HG02678 (cell line): ENCODE data around the gene TGFBR3.

ENCODE experiments used
- ATAC-seq: cut with Tn5 transposase; IDR thresholded peaks from one replicate; pipeline ENCODE4 v1.9.1; 2021; ENCODE audit warnings: mild to moderate bottlenecking, moderate library complexity; ENCODE audit not compliant: unreplicated experiment

The TGFBR3 gene

DNA sequence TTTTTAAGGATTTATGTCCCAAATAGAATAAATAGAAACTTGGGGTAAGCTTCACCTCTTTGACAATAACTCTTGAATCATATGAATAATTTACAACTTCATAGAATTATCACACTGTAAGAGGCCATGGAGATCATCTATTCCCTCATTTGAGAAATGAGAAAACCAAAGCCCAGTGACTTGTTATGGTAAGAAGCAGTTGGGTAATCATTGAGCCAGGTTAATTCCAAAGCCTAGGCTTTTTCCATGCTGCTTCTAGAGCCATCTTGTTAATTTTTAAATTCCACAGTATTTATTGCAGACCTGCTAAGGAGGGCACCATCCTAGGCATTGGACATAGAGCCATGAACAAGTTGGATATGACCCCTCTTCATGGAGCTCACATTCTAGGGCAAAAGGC, 224.8 kb downstream of the TGFBR3 start:
- no peak for ATAC-seq

DNA sequence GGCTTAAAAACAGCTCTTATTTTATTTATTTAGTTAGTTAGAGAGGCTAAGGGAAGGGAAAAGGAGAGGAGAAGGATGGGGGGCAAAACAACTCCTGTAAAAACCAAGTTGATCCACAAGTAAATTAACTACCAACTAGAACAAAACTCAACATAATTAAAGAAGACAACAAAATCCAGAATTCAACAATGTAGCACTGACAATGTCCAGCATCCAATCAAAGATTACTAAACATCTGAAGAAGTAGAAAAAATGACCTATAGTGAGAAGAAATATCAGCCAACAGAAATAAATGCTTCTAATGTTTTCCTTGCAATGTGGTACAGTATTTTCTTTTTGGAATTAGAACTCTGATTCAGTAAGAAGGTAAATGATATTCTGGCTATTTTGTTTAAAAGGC, 225.2 kb downstream of the TGFBR3 start:
- no peak for ATAC-seq

DNA sequence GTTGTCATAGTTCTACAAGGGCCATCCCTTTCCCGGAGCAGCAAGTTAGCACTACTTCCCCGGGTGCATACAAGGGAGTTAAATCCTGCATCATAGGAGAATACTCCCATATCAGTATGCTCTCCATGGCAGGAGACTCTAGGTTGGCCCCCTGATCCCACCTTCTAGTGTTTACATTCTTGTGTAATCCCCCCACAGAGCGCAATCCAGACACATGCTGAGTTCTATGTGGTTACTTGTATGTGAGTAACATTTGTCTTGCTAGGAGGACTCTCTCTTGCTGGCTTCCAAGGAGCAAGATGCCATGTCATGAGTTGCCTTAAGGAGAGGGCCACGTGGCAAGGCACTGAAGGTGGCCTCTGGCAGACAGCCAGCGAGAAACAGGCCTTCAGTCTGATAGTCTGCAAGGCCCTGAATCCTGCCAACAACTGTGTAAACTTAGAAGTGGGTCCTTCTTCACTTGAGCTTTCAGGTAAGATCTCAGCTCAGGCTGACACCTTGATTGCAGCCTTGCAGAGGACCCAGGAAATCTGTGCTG, 230.0 kb downstream of the TGFBR3 start:
- ATAC-seq = no peak

DNA sequence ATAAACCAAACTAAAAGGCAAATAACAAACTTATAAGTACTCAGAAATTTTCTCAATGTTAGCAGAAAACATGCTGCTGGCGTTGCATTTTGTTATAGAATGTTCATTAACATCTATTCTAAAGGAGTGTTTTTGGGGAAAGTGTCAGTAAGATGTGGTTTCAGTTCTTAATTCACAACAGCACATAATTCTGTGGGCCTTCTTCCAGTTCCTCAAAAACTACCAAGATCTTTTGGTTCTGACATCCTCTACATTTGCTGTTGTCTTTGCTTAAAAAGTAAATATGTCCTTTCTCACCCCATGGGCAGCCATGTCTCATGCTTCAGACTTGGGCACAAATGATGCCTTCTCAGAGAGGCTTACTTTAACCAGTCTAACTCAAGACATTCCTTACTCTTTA, 232.8 kb downstream of the TGFBR3 start:
- no peak for ATAC-seq

DNA sequence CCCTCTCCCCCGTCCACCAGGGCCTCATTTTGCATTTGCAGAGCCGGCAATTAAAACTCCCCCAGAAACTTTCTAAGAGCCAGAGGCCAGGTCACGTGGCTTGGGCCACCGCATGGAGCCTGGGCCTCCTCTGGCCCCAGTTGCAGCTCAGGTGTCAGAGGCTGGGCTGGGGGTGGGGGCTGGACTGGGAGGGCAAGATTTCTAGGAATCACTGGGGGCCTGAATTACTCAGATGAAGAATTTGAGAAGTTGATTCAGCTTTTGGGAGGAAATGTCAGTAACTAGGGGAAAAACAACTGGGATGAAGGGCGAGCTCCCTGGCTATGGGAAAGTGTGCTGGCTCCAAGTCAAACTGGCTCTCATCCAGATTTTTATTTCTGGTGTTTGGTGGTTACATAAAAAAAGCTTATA, 234.3 kb downstream of the TGFBR3 start:
- ATAC-seq = no peak

DNA sequence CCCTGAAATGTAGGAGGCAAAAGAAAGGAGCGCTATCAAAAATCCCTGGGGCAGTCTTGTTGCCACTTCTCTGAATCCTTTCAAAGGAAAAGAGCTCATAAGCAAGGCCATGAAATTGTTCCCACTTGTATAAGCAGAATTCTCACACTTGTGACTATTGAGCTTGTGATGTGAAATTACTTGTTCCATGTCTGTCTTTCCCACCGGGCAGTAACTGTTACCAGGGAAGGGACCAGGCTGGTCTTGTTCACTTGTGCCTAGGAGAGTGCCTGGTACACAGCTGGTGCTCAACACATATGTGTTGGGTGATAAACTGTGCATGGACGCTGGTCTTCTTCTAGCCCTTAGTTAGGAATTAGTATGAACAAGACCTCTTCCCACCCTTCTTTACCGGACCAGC, 234.7 kb downstream of the TGFBR3 start:
- ATAC-seq = no peak

DNA sequence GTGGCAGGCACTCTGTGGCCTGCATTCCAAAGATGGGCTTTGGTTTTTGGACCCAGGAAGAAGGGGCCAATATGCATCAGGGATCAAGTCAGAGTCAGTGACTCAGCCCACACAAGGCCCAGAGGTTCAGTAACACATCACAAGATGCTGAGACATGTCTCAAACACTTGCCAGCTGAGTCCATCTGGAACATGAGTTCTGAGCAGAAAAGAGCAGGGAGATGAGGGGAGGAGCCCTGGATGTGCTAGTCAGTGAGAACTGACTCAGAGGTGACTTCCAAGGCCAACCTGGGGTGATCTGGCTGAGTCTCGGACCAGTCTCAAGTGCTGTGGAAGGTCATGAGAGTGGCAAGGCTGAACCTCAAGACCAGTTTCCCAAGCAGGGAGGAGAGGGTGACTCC, 235.2 kb downstream of the TGFBR3 start:
- no peak for ATAC-seq

DNA sequence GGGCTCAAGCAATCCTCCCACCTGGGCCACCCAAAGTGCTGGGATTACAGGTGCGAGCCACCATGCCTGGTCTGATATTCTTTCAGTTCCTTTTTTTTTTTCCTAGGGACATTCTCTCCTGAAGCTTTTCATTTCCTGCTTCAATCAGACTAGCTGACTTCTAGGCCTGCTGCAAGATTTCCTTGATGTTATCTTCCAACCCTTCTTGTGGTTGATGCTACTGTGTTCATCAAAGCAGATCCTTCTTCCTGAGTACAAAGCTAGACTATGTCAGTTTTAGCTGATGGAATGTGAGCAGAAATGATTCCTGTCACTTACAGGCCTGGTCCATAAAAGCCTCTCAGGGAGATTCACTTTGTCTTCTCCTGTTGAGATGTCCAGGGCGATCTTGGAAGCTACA, 238.9 kb downstream of the TGFBR3 start:
- no peak for ATAC-seq

DNA sequence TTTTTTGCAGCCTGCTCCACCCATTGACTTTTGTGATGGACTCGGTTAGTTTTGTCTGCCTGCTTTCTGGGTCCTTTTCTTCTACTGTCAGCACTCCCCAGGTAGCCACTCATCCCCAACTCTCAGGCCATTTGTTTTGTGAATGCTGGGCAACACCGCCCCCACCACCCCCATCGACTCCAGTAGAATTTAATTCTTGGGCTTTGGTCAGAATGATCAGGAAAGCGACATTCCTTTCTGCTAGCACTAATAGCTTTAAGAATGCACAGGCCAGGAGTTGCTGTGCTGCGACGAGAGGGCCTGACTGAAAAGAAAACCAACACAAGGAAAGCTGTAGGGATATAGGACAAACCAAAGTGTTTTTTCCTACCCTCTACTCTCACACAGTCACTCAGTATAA, 240.9 kb downstream of the TGFBR3 start:
- ATAC-seq = no peak

DNA sequence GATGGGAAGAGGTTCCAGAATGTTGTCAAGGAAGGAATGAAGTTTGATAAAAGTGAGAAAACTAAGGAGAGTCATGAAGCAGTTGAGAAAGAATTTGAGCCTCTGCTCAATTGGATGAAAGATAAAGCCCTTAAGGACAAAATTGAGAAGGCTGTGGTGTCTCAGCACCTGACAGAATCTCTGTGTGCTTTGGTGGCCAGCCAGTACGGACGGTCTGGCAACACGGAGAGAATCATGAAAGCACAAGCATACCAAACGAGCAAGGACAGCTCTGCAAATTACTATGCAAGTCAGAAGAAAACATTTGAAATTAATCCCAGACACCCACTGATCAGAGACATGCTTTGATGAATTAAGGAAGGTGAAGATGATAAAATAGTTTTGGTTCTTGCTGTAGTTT, 242.5 kb downstream of the TGFBR3 start:
- ATAC-seq = no peak

DNA sequence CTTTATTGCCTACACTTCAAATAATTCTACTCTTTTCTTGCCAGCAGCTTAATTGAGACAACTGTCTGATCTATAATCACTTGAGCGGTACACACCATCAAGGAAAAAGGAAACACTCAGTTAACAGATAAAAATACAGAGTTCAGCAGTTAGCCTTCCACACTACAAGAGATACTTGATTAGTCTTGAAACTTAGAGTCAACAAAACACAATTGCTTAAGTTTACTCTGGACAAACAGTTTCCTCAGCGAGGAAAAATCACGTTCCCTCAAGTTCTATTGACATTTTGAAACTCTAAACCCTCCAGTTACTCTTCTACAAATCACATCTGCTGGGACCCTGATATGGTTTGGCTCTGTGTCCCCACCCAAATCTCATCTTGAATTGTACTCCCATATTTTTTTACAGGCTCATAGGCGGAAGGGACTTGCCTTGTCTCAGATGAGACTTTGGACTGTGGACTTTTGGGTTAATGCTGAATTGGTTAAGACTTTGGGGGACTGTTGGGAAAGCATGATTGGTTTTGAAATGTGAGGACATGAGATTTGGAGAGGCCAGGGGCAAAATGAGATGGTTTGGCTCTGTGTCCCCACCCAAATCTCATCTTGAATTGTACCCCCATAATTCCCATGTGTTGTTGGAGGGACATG, 244.9 kb downstream of the TGFBR3 start:
- ATAC-seq = no peak

DNA sequence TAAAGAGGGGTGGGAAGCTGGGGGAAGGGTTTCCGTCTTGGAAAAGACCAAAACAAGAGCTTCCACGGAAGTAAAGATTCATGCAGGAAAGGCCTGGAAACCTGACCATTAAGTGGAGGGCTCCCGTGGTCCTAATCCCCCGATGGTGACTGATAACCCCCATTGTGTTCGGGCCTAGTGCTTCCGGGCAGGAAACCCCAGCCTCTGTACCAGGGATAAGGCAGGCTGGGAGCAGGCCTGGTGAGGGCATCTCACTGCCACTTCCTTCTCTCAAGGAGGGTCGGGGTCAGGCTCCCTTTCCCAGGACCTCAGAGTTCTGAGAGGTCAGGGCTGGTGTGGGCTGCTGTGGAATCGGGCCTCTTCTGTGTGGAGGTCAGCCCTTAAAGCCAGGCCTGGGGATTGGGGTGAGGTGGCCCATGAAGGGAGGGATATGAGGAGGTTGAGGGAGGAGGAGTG, 248.4 kb downstream of the TGFBR3 start:
- ATAC-seq = no peak

DNA sequence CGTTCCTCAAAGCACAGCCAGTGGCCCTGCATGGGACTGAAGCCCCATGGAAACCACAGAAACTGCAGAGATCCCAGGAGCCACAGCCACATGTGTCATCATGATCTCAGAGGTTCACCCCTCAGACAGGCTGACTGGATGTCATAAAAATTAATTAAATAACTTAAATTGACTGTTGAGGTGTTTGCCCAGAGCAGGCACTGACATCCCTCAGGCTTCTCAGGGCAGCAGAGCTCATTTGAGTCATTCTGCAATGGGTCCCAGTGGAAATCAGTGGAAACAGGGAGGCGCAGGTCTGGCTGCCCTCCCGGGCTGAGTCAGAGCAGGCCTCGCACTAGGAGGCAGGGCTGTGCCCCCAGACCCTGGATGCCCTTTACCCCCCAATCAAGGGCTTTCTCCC, 250.2 kb downstream of the TGFBR3 start:
- no peak for ATAC-seq

DNA sequence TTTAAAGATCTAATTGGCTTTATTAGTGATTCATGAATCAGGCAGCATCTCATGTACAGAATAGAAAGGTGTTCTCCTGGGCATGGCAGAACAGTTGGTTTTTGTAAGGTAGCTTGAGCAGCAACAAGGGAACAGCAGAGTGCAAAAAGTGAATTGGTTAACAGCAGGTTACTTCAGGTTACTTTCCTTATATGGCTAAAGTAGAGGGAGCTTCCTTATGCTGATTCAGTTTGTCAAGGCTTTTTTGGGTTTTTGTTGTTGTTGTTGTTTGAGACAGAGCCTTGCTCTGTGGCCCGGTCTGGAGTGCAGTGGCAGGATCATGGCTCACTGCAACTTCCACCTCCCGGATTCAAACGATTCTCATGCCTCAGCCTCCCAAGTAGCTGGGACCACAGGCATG, 252.5 kb downstream of the TGFBR3 start:
- no peak for ATAC-seq

DNA sequence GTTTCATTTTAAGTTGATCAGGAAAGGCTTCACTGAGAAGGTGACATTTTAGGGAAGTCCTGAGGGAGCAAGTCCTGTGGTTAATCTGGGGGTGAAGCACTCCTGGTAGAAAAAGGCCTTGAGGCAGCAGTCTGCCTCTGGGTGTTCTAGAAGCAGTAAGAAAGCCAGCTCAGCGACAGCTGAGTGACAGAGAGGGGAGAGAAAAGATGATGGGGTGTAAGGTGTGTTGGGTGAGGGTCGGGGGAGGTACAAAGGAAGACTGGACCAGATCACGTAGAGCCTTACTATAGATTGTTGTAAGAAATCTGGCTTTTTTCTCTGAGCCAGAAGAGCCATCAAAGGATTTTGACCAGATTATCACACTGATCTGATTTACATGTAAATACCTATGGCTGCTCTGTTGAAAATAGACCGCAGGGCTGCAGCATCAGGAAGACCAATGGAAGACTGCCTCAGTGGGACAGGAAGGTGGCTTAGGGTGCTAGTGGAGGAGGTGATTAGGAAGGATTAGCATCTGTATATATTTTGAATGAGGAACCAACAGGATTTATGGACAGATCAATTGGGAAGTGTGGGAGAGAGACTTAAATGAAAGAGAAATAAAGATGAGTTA, 254.1 kb downstream of the TGFBR3 start:
- no peak for ATAC-seq

DNA sequence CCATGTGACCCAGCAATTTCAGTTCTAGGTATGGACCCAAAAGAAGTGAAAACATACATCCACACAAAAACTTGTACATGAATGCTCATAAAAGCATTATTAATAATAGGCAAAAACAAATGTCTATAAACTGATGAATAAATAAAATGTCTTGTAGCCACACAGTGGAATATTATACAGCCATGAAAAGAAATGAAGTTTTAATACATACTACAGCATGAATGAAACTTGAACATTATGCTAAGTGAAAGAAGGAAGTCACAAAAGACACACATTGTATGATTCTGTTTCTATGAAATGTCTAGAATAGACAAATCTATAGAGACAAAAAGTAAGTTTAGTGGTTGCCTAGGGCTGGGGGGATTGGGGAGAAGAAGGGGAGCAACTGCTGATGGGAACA, 255.1 kb downstream of the TGFBR3 start:
- ATAC-seq = no peak
